COR-L47 (cell line): Measurements from ENCODE around the gene ACOT7.

ENCODE experiments used
- DNase-seq: peaks from one replicate; lab custom pipeline; 2025; lab: John Stamatoyannopoulos, UW

Gene ACOT7

DNA sequence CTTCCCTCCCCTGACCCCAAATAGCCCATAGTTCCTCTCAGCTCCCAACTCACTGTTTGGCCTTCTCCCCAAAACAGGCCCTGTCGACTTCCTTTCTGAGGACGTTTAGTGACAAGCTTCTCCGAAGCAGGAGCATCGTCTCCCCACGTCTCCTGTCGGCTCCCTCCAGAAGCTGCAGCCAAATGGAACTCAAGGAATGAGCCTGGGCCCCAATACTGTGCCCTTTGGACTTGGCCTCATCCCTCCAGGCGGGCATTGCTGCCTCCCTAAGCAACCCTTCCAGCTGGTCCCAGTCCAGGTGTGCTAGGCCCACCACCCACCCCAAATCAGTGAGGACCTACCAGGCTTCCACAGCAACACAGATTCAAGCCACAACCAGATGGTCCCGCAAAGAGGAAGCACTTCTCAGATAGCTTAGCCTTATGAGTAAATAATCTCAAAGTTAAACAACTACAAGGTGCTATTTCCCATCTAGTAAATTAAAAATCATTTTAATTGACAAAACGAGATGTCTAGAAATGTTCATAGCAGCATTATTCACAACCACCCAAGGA lies 33.0 kb downstream of the ACOT7 start:
- no peak for DNase-seq

DNA sequence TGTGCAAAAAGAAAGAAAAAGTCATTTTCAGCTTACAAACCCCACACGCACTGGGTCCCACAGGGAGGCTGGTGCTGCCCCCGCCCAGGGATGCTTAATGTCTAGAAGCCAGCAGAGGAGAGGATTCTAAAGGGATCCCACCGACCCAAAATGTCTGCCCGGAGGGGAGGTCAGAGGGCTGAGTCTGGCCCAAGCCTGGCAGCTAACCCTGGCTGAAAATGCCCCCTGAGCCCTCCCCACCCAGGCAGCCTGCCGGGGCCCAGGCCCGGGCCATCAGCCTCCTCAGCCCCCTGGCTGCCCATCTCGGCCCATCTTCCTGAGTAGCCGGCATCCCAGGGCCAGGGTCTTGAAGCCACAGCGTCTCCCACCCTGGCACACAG lies 33.5 kb downstream of the ACOT7 start:
- no peak for DNase-seq

DNA sequence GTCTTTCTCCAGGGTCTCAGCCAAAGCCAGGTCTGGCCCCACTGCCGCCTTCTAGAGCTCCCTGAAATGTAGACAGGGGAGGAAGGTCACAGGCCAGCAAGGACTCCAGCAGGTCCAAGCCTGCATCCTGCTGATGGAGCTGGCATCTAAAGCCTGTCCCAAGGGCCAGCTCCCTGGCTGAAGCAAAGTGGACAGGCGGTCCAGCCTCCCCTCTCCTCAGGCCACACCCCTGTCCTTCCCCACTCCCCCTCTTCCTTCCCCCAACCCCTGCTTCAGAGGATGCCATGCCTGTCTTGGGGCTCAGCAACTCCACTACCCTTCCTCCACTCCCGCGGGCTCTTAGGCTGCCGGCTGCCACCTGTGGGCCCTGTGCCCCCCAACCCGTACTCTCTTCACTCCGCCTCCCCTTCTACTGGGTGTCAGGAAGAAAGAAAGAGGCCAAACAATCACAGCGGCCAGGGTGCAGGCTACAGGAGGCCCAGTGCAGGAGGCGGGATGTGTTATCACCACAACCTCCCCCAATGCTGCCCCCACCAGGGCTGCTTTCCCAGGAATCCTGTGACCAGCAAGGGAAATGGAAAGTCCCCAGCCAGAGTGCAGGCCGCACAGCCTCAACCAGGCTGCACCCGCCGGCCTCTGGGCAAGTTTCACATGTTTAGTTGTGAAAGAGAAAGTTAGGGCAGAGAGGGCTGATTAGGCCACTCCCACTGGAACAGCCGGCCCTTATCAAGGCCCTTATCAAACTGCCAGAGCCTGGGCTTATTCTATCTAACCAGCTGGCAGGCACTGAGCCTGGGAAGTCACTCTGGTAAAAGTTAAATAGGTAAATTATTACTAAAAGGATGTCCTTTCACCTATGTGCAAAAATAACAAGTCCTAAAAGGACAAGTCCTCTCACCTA lies 34.1 kb downstream of the ACOT7 start:
- DNase-seq: no peak

GRCh38 chr1:6358757-6359201 lies 34.8 kb downstream of the ACOT7 start:
- peak; percentile 19 for DNase-seq

DNA sequence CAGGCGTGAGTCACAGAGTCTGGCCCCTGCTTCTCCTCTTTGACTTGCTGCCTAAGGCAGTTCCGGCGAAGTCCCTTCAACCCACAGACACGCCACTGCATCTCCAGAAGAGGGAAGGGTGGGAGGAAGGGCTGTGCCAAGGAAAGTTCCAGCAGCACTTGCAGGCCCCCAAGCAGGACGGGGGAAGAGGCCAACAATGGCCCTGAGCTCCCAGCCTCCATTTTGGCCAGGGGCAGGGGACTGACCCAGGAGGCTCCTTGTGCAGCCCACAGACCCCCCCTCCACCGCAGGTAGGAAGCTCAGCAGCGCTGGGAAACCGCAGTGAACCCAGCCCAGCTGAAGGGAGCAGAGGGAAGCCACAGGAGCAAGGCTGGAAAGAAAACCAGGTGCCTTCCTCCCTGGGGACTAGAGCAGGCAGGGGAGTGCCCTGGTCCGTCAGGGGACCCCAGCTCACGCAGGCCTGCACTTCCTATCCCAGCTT lies 35.4 kb downstream of the ACOT7 start:
- no peak for DNase-seq

GRCh38 chr1:6357243-6357936 lies 36.2 kb downstream of the ACOT7 start:
- DNase-seq: no peak

DNA sequence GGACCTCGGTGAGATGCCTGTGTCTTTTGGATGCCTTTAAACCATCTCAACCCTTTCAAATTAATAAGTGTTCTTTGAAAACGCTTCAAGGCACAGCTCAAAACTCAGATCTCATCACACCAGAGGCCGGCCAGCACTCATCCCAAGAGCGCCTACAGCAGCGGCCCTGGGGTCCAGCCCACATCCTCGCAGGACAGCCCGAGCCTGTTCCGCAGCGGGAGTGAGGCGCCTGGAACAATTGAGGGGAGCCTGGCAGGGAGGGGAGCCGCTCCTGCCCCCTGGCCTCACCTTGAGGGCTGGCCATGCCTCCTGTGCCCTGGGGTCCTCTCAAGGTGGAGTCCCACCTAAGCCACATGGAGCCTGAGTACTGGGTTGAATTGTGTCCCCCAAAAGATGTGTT lies 37.9 kb downstream of the ACOT7 start:
- DNase-seq: no peak

DNA sequence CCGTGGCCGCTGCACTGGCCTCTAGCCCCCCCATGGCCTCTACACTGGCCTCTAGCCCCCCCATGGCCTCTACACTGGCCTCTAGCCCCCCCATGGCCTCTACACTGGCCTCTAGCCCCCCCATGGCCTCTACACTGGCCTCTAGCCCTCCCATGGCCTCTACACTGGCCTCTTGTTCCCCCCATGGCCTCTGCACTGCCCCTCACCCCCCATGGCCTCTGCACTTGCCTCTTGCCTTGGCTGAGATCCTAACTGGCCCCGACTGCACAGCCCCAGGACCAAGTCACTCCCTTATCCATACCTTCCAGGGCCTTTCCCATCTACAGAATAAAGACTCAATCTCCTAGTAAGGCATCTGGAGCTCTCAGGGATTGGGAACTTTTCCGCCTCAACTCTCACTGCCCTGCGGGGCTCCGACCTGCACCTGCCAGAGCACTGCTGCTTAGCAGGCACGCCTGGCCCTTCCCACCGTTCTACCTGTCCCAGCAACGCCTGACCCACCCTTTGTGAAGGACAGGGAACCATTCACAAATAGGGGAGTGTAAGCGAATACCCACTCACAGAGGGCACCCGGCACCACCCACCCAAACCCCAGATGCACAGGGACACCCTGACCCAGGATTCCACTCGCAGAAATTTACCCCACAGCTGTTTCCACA lies 38.8 kb downstream of the ACOT7 start:
- DNase-seq: no peak

DNA sequence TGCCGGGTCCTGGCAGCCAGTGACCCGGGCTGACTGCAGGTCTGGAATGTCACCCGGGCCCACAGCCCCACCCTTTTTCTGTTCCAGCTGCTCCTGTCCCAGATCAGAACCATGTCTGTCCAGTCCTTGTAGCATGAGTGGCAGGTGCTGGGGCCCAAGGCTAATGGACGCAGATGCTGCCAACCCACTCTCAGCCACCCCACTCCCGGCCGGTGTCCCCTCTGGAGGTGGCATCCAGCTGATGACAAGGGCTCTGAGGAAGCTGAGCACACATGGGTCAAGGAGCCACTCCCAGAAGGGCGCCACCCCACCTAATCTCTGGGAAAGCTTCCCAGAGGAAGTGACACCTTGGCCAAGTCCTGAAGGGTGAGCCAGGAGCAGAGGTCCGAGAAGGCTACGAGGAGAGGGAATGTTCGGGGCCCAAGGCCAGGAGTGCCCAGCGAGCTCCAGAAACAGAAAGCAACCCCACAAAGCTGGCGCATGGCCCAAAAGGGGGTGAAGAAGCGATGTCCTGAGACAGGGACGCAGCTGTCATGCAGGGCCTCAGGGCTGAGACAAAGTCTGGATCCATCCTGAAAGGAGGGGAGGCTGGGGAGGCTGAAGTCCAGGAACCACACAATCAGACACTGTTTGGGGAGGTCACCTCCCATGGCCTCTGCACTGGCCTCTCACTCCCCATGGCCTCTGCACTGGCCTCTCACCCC lies 39.5 kb downstream of the ACOT7 start:
- DNase-seq: no peak

DNA sequence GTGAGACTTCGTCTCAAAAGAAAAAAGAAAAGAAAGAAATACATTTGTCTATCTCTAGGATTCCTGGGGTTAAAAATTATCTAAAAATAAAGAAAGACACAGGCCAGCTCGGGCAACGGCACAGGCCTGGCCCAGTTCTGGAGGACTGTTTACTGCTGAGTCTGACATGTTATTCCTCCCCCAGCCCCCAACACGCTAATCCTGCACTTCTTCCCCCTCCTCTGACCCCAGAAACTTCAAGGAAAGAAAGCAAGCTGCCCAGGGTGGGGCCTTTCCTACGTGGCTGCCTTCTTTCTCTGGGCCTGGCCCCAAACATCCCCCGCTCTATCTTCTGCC lies 40.0 kb downstream of the ACOT7 start:
- no peak for DNase-seq

- DNase-seq: no peak
These were observed 41.4 kb downstream of the ACOT7 start for GRCh38 chr1:6352138-6352563.

DNA sequence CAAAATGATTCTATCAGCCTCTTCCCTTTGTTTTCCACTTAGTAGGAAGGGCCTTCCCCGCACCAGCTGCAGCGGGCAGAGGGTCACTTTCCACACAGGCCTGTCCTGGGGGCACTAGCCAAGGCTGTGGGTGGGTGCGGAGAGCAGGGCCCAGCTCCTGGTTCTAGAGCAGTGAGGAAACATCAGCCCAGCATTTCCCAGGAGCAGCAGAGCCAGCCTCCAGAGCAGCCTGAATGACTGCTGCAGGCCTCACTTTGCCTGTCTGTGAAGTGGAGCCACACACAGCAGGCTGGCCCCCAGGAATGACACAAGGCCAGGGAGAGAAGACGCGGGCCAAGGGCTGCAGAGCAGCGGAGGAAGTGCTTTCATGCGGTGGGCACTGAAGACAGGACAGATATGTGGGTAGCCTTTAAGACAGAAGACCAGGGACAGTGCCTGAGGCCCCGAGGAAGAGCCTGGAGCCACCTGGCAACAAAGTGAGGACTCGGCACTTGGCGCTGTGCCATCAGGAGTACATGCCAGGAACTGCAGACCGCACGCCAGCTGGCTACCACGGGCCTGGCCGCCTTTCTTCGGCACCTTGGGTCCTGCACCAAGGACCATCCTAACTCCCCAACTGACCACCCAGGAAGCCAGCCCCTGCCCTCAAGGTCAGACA lies 42.0 kb downstream of the ACOT7 start:
- peak; percentile 73 for DNase-seq

DNA sequence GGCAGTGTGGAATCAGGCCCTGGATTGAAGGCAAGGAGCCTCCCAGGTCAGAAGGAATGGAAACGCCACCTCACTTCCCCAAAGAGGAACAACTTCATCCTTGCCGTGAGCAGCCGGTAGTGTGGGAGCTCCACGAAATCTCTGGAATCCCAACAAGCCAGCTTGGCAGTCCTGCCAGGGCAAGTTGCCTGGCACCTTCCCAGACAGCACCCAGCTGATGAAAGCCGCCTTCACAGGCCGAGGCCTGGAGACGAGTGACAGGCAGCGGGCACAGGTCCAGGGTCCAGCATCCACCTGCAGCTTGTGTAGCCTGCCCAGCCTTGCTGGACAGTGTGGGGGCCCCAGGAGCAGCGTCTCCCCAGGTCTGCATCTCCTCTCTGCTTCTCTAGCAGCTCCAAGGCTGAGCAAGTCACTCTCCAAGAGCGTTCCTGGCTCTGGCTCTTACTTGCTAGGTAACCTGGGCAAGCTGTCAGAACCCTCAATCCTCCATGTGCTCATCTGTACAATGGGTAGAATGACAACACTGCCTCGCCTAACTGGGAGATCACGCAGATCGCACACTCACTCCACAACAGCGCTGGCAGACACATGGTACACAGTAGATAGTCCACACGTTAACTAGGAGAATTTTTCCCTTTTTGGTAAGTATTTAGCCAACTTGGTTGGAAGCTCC lies 43.0 kb downstream of the ACOT7 start:
- no peak for DNase-seq

- no peak for DNase-seq
These were observed 44.2 kb downstream of the ACOT7 start for GRCh38 chr1:6349254-6349943.

- DNase-seq: no peak
These were observed 44.9 kb downstream of the ACOT7 start for GRCh38 chr1:6348511-6349191.

- DNase-seq: peak; percentile 43
These were observed 45.7 kb downstream of the ACOT7 start for GRCh38 chr1:6347641-6348487.

GRCh38 chr1:6345460-6345859 lies 48.1 kb downstream of the ACOT7 start:
- DNase-seq: no peak

DNA sequence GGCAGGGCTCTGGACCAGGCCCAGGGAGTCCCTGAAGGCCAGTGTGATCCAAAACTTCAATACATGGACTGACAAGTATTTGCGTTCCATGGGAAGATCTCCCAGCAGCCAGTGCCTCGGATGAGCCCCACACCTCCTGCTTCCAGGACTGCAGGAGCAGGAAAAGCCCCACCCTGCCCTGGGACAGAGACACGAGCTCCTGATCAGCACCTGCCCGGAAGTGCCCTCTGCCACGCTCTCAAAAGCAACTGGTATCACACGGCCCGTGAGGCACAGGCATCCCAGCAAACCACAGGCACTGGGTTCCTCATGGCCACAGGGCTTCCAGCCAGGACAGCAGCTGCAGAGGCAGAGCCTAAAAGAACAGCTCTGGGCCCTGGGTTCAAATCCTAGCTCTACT lies 48.6 kb downstream of the ACOT7 start:
- no peak for DNase-seq
